Activated CD8-positive, alpha-beta memory T cell treated with anti-CD3 and anti-CD28 coated beads, Interleukin-2, amount 50 U/mL, for 1 hour (primary cell): Measurements from ENCODE around the gene MCTP2.
"Not testable (repeated sequence)": the region's sequence is repeated elsewhere in the genome, so short reads cannot be mapped to it uniquely, and the experiment has no call there.

Experiments used
- DNase-seq: peaks from one replicate; pipeline ENCODE4 v3.0.0-alpha.2; 2020; ENCODE audit errors: extremely low read depth

MCTP2 gene

GRCh38 chr15:94446441-94446840 lies 215.1 kb downstream of the MCTP2 start:
- no peak for DNase-seq

DNA sequence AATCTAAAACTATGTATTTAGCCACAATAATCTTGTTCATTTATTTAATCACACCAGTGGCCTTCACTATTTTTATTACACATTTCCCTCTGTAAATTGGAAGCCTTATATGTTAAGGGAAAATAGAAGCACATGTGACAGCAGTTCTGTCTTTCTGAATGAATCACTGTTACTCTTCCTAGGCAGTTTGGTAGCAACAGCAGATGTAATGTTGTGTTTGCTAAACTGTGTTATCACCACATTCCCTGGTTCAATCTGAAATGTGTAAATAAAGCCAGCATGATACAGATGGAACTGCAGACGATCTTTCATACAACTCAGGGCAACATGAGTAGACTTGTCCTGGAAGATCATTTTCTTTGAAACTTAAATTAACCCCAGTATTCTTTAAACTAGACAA lies 220.1 kb downstream of the MCTP2 start:
- DNase-seq: no peak

DNA sequence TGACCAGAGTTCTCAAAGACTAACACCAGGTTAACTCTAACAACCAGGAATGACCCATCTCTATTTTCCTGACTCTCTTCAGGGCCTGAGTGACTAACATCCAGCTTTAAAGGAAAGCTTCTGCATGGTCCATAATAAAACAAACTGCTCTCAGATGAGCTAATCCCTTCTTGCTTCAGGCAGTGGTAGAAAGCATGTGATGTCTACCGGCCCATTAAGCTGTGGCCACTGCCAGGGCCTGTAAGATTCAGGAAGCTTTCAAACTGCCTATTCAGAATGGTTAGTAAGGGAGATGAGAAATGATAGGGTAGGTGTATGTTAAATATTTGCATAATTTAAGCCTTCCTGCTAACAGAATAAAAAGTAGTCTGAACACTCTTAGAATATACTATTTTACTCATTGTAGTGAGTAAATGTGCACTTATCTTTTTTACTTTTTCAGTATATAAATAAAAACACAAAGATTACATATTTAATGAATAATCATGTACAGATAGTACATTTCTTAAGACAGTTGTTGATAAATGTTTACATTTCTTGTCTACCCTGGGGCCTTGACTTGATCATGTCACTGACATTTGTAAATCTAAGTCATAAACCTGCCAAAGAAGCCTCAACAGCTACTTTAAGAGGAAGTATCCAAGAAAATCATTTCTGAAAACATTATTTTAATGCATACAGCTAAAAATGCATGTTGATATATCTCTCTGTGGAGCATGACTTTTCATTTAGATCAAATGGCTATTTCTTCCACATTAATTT lies 222.0 kb downstream of the MCTP2 start:
- no peak for DNase-seq

DNA sequence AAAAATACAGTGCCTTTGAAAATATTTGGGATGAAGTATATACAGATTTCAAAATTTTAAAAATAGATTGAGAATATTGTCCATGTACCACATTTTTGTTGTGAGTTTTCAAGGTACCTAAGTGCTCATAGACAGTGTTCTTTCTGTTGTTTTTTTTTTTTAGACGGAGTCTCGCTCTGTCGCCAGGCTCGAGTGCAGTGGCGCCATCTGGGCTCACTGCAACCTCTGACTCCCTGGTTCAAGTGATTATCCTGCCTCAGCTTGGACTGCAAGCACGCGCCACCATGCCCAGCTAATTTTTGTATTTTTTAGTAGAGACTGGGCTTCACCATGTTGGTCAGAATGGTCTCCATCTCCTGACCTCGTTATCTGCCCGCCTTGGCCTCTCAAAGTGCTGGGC lies 223.9 kb downstream of the MCTP2 start:
- DNase-seq: no peak

DNA sequence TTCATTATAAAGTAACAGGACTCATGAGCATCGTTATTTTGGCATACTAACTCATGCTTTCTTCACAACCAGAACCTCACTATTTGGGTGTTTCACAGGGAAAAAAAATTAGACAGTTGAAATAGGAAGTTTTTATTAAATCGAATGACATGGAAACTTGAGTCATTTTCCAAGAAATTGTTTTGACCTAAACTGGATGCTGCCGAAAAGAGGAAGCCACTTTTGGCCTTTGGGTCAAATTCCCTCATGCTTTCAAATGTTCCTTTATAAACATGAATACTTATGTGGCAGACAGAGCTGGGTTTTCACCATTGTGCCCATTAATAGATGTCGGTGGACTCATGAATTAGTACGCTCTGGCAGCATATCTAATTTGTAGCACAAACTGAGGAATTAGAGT lies 224.9 kb downstream of the MCTP2 start:
- no peak for DNase-seq

- no peak for DNase-seq
These were observed 226.3 kb downstream of the MCTP2 start for GRCh38 chr15:94457661-94458060.

DNA sequence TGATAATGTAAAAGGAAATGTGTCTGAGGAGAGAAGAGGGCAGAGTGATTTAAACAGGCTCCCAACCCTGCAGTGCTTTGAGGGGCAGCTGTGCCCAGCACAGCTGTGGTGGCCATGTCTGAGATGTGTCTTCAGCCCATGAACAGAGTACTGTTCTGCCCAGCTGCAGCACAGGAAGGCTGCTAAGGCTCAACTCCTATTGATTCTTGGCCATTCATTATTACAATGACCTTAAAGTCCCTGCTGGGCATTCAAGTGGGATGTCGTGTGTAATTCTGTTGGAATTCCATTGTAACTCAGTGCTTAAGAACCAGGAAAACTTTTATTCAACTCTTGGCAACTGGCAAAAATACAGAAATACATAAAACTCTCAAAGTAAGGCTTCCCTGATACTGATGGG lies 229.3 kb downstream of the MCTP2 start:
- DNase-seq: no peak

DNA sequence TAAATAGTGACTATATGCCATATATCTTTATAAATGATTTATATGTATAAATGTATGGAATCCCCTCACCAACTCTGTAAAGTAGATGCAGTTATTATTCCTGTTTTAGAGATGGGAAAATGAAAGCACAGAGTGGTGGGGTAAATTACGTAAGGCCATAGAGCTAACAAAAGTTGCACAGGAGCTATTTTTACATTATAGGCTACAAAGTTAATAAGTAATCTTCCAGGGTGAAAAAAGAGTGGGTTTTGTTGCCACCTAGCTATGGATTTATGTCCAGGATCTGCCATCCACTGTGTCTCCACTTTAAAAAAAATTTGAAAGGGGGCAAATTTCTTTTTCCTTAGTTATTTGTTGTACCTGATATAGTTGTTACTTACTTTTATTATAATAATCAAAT lies 235.7 kb downstream of the MCTP2 start:
- no peak for DNase-seq

DNA sequence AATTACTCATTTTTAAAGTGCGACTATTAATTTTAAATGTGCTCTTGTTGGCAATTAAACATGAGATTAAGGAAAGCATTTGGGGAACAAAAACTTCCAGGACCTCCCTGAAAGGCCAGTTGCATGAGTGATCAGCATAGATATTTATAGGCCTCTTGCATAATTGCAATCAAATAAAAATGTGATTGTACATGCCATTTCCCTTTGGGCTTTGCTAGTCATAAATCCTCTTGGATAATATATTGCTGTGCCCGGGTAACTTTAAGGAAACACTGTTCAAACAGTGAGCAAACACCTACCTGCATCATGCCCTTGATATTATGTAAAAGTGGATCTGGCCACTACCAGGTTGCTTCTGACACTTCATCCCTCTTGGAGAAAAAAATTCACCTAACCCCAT lies 239.1 kb downstream of the MCTP2 start:
- no peak for DNase-seq

DNA sequence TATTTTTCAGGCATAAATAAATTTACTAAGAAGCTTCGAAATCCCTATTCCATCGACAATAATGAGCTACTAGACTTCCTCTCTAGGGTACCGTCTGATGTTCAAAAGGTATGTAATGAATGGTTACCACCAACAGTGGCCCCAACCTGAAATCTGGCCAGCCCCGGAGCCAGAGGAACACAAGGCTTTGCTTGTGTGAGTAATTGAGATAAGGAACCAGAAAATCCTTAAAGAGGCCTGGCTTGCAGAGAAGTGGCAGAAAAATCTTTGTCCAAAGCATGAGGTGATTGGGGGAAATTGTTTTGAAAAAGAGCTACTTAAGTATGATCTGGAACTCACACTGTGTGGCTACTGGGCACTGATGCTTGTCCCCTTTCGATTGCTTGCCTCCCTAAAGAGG lies 245.3 kb downstream of the MCTP2 start:
- DNase-seq: no peak

DNA sequence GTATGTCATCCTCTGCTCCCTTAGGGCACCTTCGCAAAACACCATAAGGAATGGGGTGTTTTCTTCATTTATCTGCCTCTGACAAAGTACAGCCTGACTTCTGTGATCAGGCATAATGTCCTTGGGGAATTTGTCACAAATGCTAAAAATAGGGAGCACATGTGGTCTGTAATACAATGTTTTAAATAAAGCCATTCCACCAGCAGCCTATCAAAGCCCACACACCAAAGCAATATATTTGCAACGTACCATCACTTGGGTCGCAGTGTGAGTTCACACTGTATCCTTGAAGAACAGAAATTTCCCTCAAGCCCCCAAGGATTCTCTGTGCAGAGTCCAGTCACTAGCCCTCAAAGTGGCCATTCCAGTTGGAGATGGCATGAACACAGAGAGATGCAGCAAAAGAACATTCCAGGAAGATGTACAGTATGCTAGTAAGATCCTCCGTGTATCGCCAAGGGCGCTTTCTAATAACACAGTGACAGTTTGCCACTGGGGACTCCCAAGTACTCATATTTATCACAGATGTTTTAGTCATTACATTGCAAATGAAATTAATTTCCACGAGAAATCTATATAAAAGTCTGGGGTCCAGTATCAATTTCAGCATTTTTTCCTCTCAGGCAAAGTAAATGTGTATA lies 246.7 kb downstream of the MCTP2 start:
- DNase-seq: no peak

DNA sequence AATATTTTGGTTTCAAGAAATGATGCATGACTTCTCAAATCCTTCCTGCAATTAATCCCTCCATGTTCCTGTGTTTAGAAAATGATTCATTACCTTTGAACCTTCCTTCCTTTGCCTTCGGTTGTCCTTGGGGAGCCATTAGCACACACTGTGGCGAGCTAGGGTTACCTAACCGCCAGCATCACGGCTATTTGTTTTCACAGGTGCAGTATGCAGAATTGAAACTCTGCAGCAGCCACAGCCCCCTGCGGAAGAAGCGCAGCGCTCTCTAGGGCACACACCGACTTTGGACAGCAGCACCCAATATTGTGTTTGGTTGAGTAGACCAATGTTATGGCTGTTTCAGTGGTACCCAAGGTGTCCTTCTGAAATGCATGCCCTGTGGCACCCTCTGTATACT lies 247.4 kb downstream of the MCTP2 start:
- no peak for DNase-seq

DNA sequence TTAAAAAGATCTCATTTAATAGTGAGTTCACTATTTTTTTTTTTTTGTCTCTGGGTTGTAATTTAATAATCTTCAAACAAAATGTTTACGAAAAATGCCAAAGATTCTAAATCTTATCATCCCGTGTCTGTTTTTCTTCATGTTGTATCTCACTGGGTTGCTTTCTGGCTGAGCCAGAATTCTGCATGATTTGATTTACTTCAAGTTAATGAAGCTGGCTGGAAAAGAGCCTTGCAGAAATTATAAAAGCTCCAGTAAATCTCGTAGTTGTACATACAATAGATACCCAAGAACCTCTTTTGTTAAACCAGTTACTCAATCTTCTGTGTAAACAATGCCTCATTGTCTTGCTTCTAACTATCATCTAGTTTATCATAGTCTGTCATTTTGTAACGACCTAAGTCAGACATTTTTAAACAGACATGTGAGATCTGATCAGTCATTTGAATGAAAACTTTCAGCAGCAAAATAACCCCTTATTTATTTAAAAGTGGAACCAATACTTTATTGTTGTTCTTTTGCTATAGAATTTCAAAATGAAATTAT lies 249.0 kb downstream of the MCTP2 start:
- DNase-seq: no peak

DNA sequence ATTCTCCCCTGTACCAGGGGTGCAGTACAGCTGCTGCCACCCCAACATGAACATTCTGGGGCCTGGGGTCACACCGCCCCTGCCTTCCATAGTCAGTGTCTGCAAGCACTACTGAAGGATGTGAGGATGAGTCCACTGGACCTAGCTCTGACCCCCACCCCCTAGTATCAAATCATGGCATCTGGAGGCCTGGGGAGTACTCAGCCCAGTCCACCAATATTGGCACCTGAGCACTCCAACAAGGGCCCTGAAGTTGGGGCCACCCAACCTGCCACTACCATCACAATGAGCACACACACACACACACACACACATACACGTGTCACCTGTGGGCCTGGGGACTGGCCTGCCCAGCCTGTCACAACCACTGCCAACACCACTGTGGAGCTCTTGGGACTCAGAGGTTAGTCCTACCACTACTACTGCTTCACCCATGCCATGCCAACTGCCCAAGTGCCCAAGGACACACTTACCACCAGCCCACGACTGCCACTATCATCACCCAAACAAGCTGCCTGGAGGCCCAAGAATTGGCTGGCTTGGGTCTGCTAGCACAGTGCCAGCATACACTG lies 253.9 kb downstream of the MCTP2 start:
- no peak for DNase-seq

DNA sequence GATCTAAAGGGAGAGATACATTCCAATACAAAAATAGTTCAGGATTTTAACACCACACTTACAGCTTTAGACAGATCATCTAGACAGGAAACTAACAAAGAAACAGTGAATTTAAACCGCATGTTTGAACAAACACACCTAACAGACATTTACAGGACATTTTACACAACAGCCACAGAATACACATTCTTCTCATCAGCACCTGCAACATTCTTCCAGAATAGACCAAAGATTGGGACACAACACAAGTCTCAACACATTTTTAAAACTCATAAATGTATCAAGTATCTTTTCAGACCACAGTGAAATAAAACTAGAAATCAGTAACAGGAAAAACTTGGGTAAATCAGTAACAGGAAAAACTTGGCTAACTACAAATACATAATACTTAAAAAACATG lies 256.3 kb downstream of the MCTP2 start:
- no peak for DNase-seq

DNA sequence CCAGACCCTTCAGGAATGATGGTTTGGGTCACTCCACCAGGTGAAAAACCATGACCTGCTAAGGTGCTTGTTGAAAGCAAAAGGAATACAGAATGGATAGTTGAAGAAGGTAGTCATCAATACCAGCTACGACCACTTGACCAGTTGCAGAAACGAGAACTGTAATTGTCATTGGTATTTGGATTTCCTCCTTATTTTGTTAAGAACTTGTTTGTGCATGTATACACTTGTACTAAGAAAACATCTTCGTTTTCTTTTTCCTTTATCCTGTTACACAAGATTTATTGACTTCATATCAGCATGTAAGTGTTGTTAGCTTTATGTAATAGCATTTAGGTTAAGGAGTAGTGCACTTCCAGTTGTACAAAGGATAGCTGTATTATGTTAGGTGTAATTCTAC lies 261.8 kb downstream of the MCTP2 start:
- no peak for DNase-seq

- DNase-seq: not testable (repeated sequence)
These were observed 262.2 kb downstream of the MCTP2 start for GRCh38 chr15:94493586-94493985.

GRCh38 chr15:94494732-94495131 lies 263.4 kb downstream of the MCTP2 start:
- no peak for DNase-seq

DNA sequence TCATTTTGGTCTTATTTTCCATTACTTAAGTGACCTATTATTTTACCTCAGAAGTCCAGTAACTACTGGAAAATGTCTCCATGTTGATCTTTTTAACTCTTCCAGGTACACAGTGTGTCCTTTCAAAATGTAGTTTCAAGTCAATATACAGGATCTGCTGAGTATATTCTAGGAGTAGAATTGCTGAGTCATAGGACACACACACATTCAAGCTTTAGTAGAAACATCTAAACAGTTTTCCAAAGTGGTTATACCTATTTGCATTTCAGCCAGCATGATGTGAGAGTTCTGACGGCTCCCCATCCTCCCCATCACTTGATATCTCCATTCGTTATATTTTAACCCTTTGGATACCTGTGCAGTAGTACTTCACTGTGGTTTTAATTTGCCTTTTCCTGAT lies 271.9 kb downstream of the MCTP2 start:
- DNase-seq: no peak

DNA sequence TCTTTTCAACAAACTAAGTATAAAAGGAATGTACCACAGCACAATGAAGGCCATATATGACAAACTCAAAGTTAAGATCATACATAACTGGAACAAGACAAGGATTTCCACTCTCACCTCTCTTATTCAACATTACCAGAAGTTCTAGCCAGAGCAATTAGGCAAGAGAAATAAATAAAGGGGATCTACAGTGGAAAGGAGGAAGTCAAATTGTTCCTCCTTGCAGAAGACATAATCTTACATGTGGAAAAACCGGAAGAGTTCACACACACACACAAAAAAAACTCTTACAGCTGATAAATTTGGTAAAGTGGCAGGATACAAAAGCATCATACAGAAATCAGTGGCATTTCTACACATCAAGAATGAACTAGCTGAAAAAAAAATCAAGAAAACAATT lies 277.9 kb downstream of the MCTP2 start:
- no peak for DNase-seq

GRCh38 chr15:94522125-94522524 lies 290.8 kb downstream of the MCTP2 start:
- DNase-seq: no peak

- no peak for DNase-seq
These were observed 292.5 kb downstream of the MCTP2 start for GRCh38 chr15:94523873-94524272.

- DNase-seq: no peak
These were observed 293.2 kb downstream of the MCTP2 start for GRCh38 chr15:94524565-94524964.
